Right hindlimb (tissue), 1 donor: ENCODE measurements around the gene RFX6.

ENCODE experiments used
- DNase-seq: peaks from one replicate; pipeline ENCODE4 v3.0.0-alpha.2; 2018

Gene RFX6

DNA sequence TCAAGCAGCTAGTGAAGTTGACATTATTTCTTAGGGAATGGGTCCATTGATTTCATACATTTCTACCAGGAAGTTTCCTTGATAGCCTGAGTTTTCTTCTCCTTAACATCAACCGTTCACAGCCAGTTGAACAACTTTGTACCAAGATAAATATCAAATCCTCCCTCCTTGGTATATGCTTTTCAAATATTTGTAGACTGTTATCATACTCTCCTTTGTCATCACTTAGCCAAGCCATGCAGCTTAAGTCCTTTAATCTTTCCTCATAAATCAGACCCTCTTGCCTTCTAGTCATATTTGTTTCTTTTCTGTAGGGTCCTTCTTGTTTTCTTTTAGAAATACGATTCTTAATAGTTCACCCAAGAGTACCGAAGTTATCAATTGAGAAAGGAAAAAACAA is 25.6 kb downstream of the RFX6 start:
- no peak for DNase-seq

DNA sequence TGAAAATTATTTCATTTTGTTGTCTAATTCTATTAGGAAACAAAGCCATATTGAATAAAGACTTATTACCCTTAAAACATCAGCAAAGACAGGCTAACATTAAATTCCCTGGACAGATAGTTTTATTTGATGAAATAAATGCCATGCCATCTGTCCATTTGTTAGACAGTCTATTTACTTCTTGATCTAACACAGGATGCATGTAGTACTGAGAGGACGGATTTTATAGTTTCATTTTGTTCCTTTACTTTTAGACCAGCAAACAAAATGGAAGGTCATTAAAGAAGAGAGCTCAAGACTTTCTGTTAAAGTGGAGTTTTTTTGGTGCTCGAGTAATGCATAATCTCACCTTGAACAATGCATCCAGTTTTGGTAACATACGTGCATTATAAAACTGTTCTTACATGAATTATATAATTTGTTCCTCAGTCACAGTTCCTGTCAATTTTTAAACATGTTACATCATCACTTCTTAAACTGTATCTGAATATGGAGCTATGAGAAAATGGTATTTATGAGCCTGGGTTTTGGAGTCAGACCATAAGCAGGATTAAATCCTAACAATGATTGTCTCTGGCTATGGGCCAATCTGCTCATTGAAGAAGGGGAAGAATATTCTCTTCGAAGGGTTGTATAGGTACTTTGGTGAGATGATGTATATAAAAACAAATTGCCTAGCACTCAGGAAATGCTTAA is 46.0 kb downstream of the RFX6 start:
- no peak for DNase-seq

- no peak for DNase-seq
Measured at GRCh38 chr6:116924245-116924644, 47.2 kb downstream of the RFX6 start.

GRCh38 chr6:116925088-116925794 is 48.2 kb downstream of the RFX6 start:
- no peak for DNase-seq

- no peak for DNase-seq
Measured at GRCh38 chr6:116928677-116929076, 51.6 kb downstream of the RFX6 start.

- DNase-seq = no peak
Measured at GRCh38 chr6:116929825-116930224, 52.8 kb downstream of the RFX6 start.

- DNase-seq = no peak
Measured at GRCh38 chr6:116931456-116931855, 54.4 kb downstream of the RFX6 start.

DNA sequence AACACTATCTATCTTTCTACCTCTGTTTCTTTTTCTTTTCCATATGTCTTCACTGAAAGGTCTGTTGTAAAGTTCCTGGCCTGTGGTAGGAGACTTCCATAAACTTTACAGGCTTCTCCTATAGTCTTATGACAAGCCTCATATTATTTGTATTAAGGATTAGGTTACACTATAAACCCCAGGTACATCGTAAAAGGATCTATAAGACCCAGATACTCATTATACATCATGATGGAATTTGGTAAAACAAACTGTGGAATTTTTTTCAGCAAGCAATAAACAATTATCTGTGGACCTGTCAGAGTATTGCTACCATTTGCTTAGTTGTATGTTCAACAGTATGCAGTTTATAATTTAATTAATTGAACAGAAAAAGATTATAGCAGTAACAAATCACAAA is 55.5 kb downstream of the RFX6 start:
- no peak for DNase-seq

DNA sequence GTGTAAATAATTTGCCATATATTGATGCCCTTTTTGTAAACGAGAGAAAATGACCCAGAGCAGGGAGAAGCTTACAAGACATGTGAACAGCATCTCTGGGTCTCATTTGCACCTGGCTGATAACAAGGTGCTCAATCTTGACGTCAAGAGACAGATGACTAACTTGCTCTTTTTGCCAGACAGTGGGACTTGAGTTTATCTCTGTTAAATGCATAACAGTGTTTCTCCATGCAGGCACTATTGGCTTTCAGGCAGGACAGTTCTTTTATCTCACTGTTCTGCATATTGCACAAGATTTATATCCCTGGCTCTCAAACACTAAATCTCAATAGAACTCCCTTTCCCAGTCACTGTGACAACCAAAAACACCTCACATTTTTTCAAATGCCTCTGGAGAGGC is 56.4 kb downstream of the RFX6 start:
- DNase-seq = no peak

DNA sequence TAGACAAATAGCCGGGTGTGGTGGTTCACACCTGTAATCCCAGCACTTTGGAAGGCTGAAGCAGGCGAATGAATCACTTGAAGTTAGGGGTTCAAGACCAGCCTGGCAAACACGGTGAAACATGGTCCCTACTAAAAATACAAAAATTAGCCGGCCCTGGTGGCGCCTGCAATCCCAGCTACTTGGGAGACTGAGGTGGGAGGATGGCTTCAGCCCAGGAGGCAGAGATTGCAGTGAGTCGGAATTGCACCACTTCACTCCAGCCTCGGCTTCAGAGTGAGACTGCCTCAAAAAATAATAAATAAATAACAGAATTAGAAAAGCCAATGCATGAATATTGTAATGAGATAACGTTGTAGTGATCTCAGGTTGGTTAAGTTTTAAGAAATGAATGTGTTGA is 61.3 kb downstream of the RFX6 start:
- no peak for DNase-seq

DNA sequence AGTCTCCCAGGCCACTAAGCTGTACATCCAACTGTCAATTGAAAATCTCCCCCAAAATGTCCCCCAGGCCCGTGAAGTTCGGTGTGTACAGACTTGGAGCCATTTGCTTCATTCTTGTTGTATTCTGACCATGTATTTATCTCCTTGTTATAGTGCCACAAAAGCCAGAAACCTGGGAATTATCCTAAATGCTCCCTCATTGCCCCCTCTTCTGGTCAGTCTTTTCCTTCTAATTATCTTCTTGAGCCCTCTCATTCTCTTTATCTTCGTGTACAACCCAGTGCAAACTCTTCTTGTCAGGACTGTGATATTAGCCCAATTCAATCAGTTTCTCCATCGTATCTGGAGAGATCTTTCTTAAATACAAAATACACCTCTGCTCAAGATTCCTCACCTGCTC is 64.7 kb downstream of the RFX6 start:
- no peak for DNase-seq

- DNase-seq = no peak
Measured at GRCh38 chr6:116945809-116946208, 68.8 kb downstream of the RFX6 start.

- DNase-seq = no peak
Measured at GRCh38 chr6:116948533-116949304, 71.7 kb downstream of the RFX6 start.

DNA sequence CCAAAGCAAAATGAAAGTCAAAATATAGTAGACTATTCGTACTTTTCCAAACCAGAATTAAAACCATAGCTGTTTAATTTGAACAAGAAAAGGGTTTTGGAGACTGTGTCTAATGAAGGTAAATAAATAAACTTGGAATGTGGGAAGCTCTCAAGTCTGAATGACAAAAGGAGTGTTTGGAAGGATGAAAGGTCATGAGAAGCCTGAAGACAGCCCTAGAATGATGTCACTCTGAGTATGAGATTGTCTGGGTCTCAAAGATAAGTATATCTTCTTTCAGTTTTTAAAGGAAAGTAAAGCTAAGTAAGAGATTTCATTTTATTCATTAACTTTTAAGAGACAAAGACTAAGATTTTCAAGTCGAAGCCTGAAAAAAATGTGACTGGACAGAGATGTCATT is 72.9 kb downstream of the RFX6 start:
- no peak for DNase-seq

- no peak for DNase-seq
Measured at GRCh38 chr6:116954335-116954734, 77.3 kb downstream of the RFX6 start.

- DNase-seq = no peak
Measured at GRCh38 chr6:116954938-116955337, 77.9 kb downstream of the RFX6 start.

DNA sequence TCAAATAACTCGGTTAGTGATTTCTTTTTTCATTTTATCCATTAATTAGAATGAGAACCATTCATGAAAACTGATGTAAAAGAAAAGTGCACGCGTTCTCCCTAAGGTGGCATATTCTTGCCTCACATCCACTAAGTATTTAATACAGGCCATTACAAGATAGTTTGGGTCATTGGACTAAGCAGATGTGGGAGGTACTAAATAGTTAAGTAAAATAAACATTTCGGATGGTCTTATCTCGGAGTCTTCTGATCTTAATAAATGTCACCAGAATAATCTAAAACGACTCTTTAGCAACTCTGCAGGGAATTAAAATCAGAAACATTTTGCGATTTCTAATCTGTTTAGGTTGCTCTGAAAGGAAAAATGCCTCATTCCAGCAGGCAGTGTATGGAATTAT is 78.7 kb downstream of the RFX6 start:
- no peak for DNase-seq

DNA sequence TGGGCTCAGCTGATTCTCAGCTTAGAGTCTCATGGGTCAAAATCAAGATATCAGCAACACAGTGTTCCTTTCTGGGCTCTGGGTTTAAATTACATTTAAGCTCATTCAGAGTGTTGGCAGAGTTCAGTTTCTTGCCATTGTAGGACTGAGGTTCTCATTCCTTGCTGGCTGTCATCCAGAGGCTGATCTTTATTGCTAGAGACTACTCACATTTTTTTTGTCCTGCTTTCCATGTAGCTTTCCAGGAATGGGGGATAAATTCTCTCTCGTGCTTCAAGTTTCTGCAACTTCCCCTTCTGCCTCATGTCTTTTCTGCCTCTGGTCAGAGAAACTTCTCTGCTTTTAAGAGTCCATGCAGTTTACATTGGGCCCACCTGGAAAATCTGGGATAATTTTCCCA is 86.9 kb downstream of the RFX6 start:
- no peak for DNase-seq

DNA sequence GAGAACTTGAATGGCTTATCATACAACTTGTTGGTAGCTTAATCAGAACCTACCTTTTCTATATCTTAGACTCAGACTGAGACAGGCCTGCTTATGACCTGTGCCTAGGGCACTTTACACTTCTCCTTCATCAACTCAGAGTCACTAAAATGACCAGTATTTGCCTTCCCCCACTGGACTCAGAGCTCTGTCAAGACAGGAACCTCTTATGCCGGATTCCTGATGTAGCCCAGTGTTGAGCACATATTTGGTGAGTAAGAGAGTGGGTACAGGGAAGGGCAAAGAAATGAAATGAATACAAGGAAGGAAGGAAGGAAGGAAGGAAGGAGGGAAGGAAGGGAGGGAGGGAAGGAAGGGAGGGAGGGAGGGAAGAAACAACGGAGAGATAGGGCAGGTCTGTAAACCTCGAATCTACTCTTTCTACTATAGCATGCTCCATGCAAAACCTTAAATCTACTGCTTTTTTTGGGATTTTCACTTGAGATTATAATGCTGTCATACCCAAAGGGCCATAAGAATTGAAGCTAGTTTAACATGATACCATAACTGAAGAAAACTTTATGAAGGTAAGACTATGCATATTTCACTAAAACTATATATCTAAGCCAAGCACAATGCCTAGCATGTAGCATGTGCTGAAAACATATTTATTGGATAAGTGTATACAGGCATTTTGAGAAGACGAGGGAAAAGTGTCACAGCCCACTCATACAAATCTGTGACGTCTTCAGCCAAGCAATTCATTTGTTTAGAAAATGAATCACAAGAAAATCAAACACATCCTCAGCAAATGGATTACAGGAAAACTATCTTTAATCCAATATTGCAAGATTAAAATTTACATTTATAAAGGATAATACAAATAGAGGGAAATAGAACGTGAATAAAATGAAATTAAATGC is 89.9 kb downstream of the RFX6 start:
- no peak for DNase-seq

DNA sequence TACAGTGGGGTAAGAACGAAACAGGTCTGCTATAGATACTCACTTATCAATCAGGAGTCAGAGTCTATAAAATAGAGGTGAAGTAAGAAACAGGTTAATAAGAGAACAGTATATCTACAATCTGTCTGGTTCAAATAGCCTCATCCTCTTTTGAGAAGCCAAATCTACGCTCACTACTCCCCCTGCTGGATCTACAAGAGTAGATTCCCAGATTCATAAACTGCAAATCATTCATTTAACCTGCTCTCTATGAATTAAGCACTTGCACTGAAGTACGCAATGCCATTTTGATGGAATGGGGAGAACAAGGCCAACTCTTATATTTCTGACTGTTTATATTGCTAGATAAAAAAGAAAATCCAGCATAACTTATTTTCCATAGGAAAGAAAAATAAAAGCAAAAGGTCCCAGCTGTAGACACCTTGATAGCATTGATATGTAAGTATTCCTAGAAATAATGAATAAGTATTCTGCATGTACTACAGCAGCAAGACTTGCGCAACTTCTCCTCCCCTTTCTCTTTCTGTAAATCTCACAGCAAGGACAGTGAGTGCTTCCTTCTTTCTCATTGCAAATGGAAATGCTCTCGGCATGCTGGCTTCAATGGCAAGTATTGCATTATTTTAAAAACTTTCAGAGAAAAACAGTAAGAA is 92.3 kb downstream of the RFX6 start:
- no peak for DNase-seq

DNA sequence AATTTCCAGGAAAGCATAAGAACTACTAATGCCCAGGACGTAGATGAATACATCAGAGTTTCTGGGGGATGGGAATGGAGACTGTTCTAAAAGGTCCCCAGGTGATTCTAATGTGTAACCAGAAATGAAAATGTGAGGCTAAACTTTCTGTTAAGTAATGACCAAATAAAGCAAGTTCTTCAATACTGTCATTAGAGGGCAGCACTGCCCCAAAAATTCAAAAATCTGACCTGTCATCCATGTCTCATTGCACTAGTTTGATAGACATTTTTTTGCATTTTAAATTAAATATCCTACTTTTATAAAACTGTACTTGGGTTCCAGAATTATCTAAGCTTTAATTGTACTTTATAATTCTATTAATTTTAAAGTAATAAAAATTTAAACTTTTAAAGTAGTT is 94.9 kb downstream of the RFX6 start:
- no peak for DNase-seq

- DNase-seq = peak; percentile 81
Measured at GRCh38 chr6:116973976-116974375, 96.9 kb downstream of the RFX6 start.
